HepG2 (cell line): ENCODE measurements around the gene MYCBPAP.

Experiments
- FUBP1 ChIP-seq: sonication (generic); formaldehyde crosslinking; IDR thresholded peaks from 2 replicates; pipeline ENCODE4 v1.5.1; 2020; ENCODE audit warnings: missing genetic modification reagents, mild to moderate bottlenecking, borderline replicate concordance
- MXD1 ChIP-seq: sonication (generic); formaldehyde crosslinking; IDR thresholded peaks from 2 replicates; pipeline ENCODE4 v1.4.0; 2020; ENCODE audit warnings: mild to moderate bottlenecking, missing genetic modification reagents
- POLR2A ChIP-seq, 2 experiments: IDR thresholded peaks; 2 replicates each; pipeline ENCODE4 v1.6.1; 2011; ENCODE audit warnings: low read depth in 2 of 2, low read length in 2 of 2, mild to moderate bottlenecking in 1 of 2, moderate library complexity in 1 of 2; ENCODE audit not compliant: insufficient read depth in 1 of 2

GRCh38 chr17:50551884-50552283, 43.6 kb downstream of the MYCBPAP start:
- no peak for TF ChIP-seq FUBP1
- no peak for TF ChIP-seq POLR2A (IDR thresholded peaks at IDR 0.05; ENCODE audit: insufficient read depth in 1 of 2, low read depth in 2 of 2, low read length in 2 of 2)
- TF ChIP-seq MXD1 (CRISPR knock-in tag): no peak
